PC-3 (cell line): Measurements from ENCODE around the gene TTBK1. TPM values are rescaled to one million over a fixed set of nuclear protein-coding genes. Genes with fewer than 3 reads are reported as not detected.

ENCODE experiments used
- ATAC-seq: fragments of 200-7000 bp; cut with Tn5 transposase; 2 replicates; pipeline ENCODE4 v1.9.1; 2020; ENCODE audit warnings: mild to moderate bottlenecking, moderate library complexity
- BruUV-seq: library from RNA; stranded (reverse); fragments of 400-500 nt; replicated peaks from 2 replicates; lab custom pipeline; 2021; lab: Mats Ljungman, UMichigan
- CTCF ChIA-PET: fragments of 300-600 bp; sonication (Branson Sonifier 250); formaldehyde crosslinking; loops from one replicate; lab custom pipeline; 2022; ENCODE audit warnings: antibody characterized with exemption; lab: Charles Lee
- POLR2A ChIA-PET: fragments of 300-600 bp; sonication (Branson Sonifier 250); formaldehyde crosslinking; loops from one replicate; lab custom pipeline; 2022; ENCODE audit warnings: antibody characterized with exemption; ENCODE audit not compliant: unreplicated experiment; lab: Charles Lee
- DNase-seq: peaks from one replicate; pipeline ENCODE4 v3.0.0-alpha.2; 2015
- H2AFZ ChIP-seq: fragments of 300-600 bp; sonication (generic); 2 replicates; pipeline ENCODE4 v1.6.0; 2016; ENCODE audit warnings: antibody characterized with exemption, low read length
- H3F3A ChIP-seq: fragments of 300-600 bp; sonication (generic); one replicate; pipeline ENCODE4 v1.6.0; 2017; ENCODE audit warnings: antibody characterized with exemption, low read length, control low read depth, mild to moderate bottlenecking; ENCODE audit not compliant: unreplicated experiment
- H3K27ac ChIP-seq: fragments of 300-600 bp; sonication (generic); 2 replicates; pipeline ENCODE4 v1.5.1; 2016; ENCODE audit warnings: mild to moderate bottlenecking, low read length
- H3K27me3 ChIP-seq: fragments of 300-600 bp; sonication (generic); 2 replicates; pipeline ENCODE4 v1.6.1; 2016; ENCODE audit warnings: low read length, mixed read lengths
- H3K36me3 ChIP-seq: fragments of 300-600 bp; sonication (generic); 2 replicates; pipeline ENCODE4 v1.6.1; 2016; ENCODE audit warnings: low read depth, mixed run types, low read length, mixed read lengths
- H3K4me1 ChIP-seq: fragments of 300-600 bp; sonication (generic); 2 replicates; pipeline ENCODE4 v1.5.1; 2016; ENCODE audit warnings: low read length; ENCODE audit not compliant: insufficient read depth
- H3K4me2 ChIP-seq: fragments of 300-600 bp; sonication (generic); 2 replicates; pipeline ENCODE4 v1.6.0; 2016; ENCODE audit warnings: low read length
- H3K4me3 ChIP-seq: fragments of 300-600 bp; sonication (generic); 2 replicates; pipeline ENCODE4 v1.5.1; 2016; ENCODE audit warnings: mild to moderate bottlenecking, low read length, mixed read lengths
- H3K79me2 ChIP-seq: fragments of 300-600 bp; sonication (generic); 2 replicates; pipeline ENCODE4 v1.6.1; 2017; ENCODE audit warnings: low read length, mixed read lengths
- H3K9ac ChIP-seq: fragments of 300-600 bp; sonication (generic); 2 replicates; pipeline ENCODE4 v1.6.0; 2016; ENCODE audit warnings: mild to moderate bottlenecking, low read length
- H3K9me2 ChIP-seq: fragments of 300-600 bp; sonication (generic); replicated peaks from 2 replicates; pipeline ENCODE4 v1.6.1; 2016; ENCODE audit warnings: mixed run types, low read length, mixed read lengths
- H3K9me3 ChIP-seq: fragments of 300-600 bp; sonication (generic); 2 replicates; pipeline ENCODE4 v1.6.1; 2016; ENCODE audit warnings: low read length, mixed read lengths
- H4K20me1 ChIP-seq: fragments of 300-600 bp; sonication (generic); 2 replicates; pipeline ENCODE4 v1.6.1; 2016; ENCODE audit warnings: low read length, mixed read lengths
- CTCF ChIP-seq: fragments of 300-600 bp; sonication (generic); conservative IDR thresholded peaks from 2 replicates; pipeline ENCODE4 v1.5.1; 2017; ENCODE audit warnings: antibody characterized with exemption, low read depth, mild to moderate bottlenecking, low read length
- EZH2 ChIP-seq: fragments of 300-600 bp; sonication (generic); IDR thresholded peaks from one replicate; pipeline ENCODE4 v1.6.1; 2017; ENCODE audit warnings: antibody characterized with exemption, mild to moderate bottlenecking, low read length; ENCODE audit not compliant: unreplicated experiment
- EZH2phosphoT487 ChIP-seq: fragments of 300-600 bp; sonication (generic); IDR thresholded peaks from 2 replicates; pipeline ENCODE4 v1.6.1; 2018; ENCODE audit warnings: mild to moderate bottlenecking, antibody characterized with exemption, low read length, borderline replicate concordance
- intact Hi-C: fragments of 100-400 bp; cut with micrococcal nuclease; formaldehyde crosslinking; loops from 2 replicates; pipeline ENCODE4 v1.9.0; 2023
- total RNA-seq: library from RNA; depleted of rRNA; stranded (reverse); fragments of >200 nt; gene quantifications from 2 replicates; pipeline ENCODE4 v1.2.3, GENCODE V29; 2014

Gene TTBK1
- total RNA-seq, 1 experiment from 2014 or later = not detected

DNA sequence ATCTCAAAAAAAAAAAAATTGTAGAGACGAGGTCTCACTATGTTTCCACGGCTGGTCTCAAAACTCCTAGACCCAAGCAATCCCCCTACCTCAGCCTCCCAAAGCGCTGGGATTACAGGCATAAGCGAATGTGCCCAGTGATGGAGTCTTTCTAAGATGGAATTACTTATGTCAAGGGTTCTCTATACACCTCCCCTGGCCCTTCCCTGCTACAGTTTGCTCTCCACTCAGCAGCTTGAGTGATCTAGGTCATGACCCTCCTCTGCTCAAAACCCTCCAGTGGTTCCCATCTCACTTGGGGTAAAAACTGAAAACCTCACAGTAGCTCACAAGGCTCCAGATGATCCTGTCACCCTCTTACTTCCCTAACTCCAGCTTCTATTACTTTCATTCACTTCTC is 12.2 kb upstream of the TTBK1 start:
- intact Hi-C loops = no loop called here
- Histone ChIP-seq H3K9me2 (no peaks in the 10 kb centered on the region), H3K36me3 (no peaks in the 10 kb centered on the region), H3K4me2 (no peak overlapping the region), H3K9me3 (no peaks in the 10 kb centered on the region), H3K4me1 (peaks cover 7% of the 10 kb centered on the region; the same call in 1 of the 2 replicates), H3K27me3 (no peaks in the 10 kb centered on the region), H2AFZ (no peak overlapping the region), H3K4me3 (no peak overlapping the region), H3F3A (no peaks in the 10 kb centered on the region), H3K27ac (no peak overlapping the region), H3K9ac (no peak overlapping the region), H4K20me1 (no peaks in the 10 kb centered on the region), H3K79me2 (peaks cover 19% of the 10 kb centered on the region)
- POLR2A ChIA-PET = no interaction called here
- ATAC-seq (no peak), DNase-seq (no peak)
- BruUV-seq = no TSS peak
- TF ChIP-seq EZH2phosphoT487 = no peak
- TF ChIP-seq EZH2 = no peak
- CTCF ChIA-PET = interaction anchor here (0.6 kb wide), 1 partner anchor 42 kb away, joined by 4 read pairs; no protein-coding TSS in a partner anchor

- no peak for DNase-seq
- peaks cover 19% of the 10 kb centered on the region for H3K79me2 ChIP-seq
- H3K9ac ChIP-seq = no peak overlapping the region
- no peak overlapping the region for H3K4me3 ChIP-seq
- no peaks in the 10 kb centered on the region for H3K9me3 ChIP-seq
- no peaks in the 10 kb centered on the region for H3K9me2 ChIP-seq
- no peak overlapping the region for H3K27ac ChIP-seq
- ATAC-seq = no peak
- intact Hi-C loops = no loop called here
- H3F3A ChIP-seq = no peaks in the 10 kb centered on the region
- no peak overlapping the region for H2AFZ ChIP-seq
- no peaks in the 10 kb centered on the region for H3K36me3 ChIP-seq
- no peaks in the 10 kb centered on the region for H3K27me3 ChIP-seq
- no peaks in the 10 kb centered on the region for H4K20me1 ChIP-seq
- ChIA-PET CTCF (no interaction called here), POLR2A (no interaction called here)
- H3K4me2 ChIP-seq = no peak overlapping the region
- TF ChIP-seq CTCF (no peak), EZH2phosphoT487 (no peak), EZH2 (no peak)
- peaks cover 7% of the 10 kb centered on the region; the same call in 1 of the 2 replicates for H3K4me1 ChIP-seq
- BruUV-seq = no TSS peak
Observed at GRCh38 chr6:43231735-43232450, 11.4 kb upstream of the TTBK1 start.

GRCh38 chr6:43235841-43236240 is 7.4 kb upstream of the TTBK1 start:
- Histone ChIP-seq H3K27ac (no peak overlapping the region), H3F3A (no peaks in the 10 kb centered on the region), H2AFZ (no peak overlapping the region), H3K79me2 (no peaks in the 10 kb centered on the region), H3K27me3 (peaks cover 20% of the 10 kb centered on the region), H3K9me2 (no peaks in the 10 kb centered on the region), H3K4me3 (no peak overlapping the region), H3K4me2 (no peak overlapping the region), H3K9ac (no peak overlapping the region), H3K4me1 (no peaks in the 10 kb centered on the region), H4K20me1 (no peaks in the 10 kb centered on the region), H3K9me3 (no peaks in the 10 kb centered on the region), H3K36me3 (no peaks in the 10 kb centered on the region)
- no TSS peak for BruUV-seq
- no peak for TF ChIP-seq EZH2
- TF ChIP-seq CTCF = no peak
- no peak for TF ChIP-seq EZH2phosphoT487
- intact Hi-C loops = no loop called here
- POLR2A ChIA-PET = no interaction called here
- ATAC-seq = no peak
- CTCF ChIA-PET = no interaction called here
- no peak for DNase-seq
